GM21423 (cell line): ENCODE data around the gene C1orf94.

Experiments used
- ATAC-seq: cut with Tn5 transposase; IDR thresholded peaks from one replicate; pipeline ENCODE4 v1.9.1; 2021; ENCODE audit warnings: mild to moderate bottlenecking, moderate library complexity; ENCODE audit not compliant: unreplicated experiment

C1orf94 gene

GRCh38 chr1:34237151-34237815 is 60.6 kb downstream of the C1orf94 start:
- no peak for ATAC-seq

- no peak for ATAC-seq
These were observed 69.3 kb downstream of the C1orf94 start for GRCh38 chr1:34245967-34246366.

GRCh38 chr1:34250342-34250741 is 73.6 kb downstream of the C1orf94 start:
- ATAC-seq: no peak

GRCh38 chr1:34262023-34262853 is 85.5 kb downstream of the C1orf94 start:
- no peak for ATAC-seq

- no peak for ATAC-seq
These were observed 86.2 kb downstream of the C1orf94 start for GRCh38 chr1:34262921-34263320.

GRCh38 chr1:34263406-34263805 is 86.7 kb downstream of the C1orf94 start:
- ATAC-seq: no peak

GRCh38 chr1:34265396-34265795 is 88.7 kb downstream of the C1orf94 start:
- ATAC-seq: no peak

GRCh38 chr1:34266127-34266951 is 89.6 kb downstream of the C1orf94 start:
- no peak for ATAC-seq

GRCh38 chr1:34267326-34267725 is 90.6 kb downstream of the C1orf94 start:
- no peak for ATAC-seq

- no peak for ATAC-seq
These were observed 91.7 kb downstream of the C1orf94 start for GRCh38 chr1:34268311-34268954.
